Progenitor cell of endocrine pancreas (in vitro differentiated cells): Measurements from ENCODE around the gene NT5C2. TPM values are rescaled to one million over a fixed set of nuclear protein-coding genes. Genes with fewer than 3 reads are reported as not detected.
"Not testable (repeated sequence)": the region's sequence is repeated elsewhere in the genome, so short reads cannot be mapped to it uniquely, and the experiment has no call there.

Experiments used
- DNase-seq: peaks from one replicate; pipeline ENCODE4 v3.0.0; 2021; ENCODE audit warnings: low spot score; ENCODE audit not compliant: unreplicated experiment
- H3K27ac Mint-ChIP-seq: 2 replicates; pipeline ENCODE4 v1.8.0; 2021; ENCODE audit warnings: mild to moderate bottlenecking, moderate library complexity, mixed read lengths
- H3K27me3 Mint-ChIP-seq: 2 replicates; pipeline ENCODE4 v1.8.0; 2021; ENCODE audit warnings: mixed read lengths
- H3K36me3 Mint-ChIP-seq: 2 replicates; pipeline ENCODE4 v1.8.0; 2022; ENCODE audit warnings: mixed read lengths; ENCODE audit not compliant: insufficient read depth
- H3K4me1 Mint-ChIP-seq: 2 replicates; pipeline ENCODE4 v1.8.0; 2021; ENCODE audit warnings: low read depth, mixed read lengths
- H3K4me3 Mint-ChIP-seq: 2 replicates; pipeline ENCODE4 v1.8.0; 2021; ENCODE audit warnings: low read depth, mild to moderate bottlenecking, moderate library complexity, mixed read lengths
- H3K9me3 Mint-ChIP-seq: 2 replicates; pipeline ENCODE4 v1.8.0; 2021; ENCODE audit warnings: low read depth, mixed read lengths
- total RNA-seq: library from RNA; stranded (reverse); gene quantifications from 2 replicates; pipeline ENCODE4 v1.2.1, GENCODE V29; 2021
- TF ChIP-seq, protein P1 (sequence below): fragments of 200-600 bp; sonication (generic); IDR thresholded peaks from one replicate; pipeline ENCODE4 v1.5.0; 2021; ENCODE audit warnings: antibody characterized with exemption, mild to moderate bottlenecking; ENCODE audit not compliant: unreplicated experiment

Gene NT5C2
- total RNA-seq, 1 donor from 2014 or later: 131 TPM

- H3K9me3 Mint-ChIP-seq: no peaks in the 10 kb centered on the region
- H3K27ac Mint-ChIP-seq: no peak overlapping the region
- DNase-seq: no peak
- TF ChIP-seq, protein P1, sequence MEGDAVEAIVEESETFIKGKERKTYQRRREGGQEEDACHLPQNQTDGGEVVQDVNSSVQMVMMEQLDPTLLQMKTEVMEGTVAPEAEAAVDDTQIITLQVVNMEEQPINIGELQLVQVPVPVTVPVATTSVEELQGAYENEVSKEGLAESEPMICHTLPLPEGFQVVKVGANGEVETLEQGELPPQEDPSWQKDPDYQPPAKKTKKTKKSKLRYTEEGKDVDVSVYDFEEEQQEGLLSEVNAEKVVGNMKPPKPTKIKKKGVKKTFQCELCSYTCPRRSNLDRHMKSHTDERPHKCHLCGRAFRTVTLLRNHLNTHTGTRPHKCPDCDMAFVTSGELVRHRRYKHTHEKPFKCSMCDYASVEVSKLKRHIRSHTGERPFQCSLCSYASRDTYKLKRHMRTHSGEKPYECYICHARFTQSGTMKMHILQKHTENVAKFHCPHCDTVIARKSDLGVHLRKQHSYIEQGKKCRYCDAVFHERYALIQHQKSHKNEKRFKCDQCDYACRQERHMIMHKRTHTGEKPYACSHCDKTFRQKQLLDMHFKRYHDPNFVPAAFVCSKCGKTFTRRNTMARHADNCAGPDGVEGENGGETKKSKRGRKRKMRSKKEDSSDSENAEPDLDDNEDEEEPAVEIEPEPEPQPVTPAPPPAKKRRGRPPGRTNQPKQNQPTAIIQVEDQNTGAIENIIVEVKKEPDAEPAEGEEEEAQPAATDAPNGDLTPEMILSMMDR: no peak
- peaks cover 14% of the 10 kb centered on the region for H3K4me1 Mint-ChIP-seq
- H3K36me3 Mint-ChIP-seq: no peaks in the 10 kb centered on the region
- H3K27me3 Mint-ChIP-seq: no peaks in the 10 kb centered on the region
- no peak overlapping the region for H3K4me3 Mint-ChIP-seq
Observed at GRCh38 chr10:103232772-103233488, 39.9 kb upstream of the NT5C2 start.

DNA sequence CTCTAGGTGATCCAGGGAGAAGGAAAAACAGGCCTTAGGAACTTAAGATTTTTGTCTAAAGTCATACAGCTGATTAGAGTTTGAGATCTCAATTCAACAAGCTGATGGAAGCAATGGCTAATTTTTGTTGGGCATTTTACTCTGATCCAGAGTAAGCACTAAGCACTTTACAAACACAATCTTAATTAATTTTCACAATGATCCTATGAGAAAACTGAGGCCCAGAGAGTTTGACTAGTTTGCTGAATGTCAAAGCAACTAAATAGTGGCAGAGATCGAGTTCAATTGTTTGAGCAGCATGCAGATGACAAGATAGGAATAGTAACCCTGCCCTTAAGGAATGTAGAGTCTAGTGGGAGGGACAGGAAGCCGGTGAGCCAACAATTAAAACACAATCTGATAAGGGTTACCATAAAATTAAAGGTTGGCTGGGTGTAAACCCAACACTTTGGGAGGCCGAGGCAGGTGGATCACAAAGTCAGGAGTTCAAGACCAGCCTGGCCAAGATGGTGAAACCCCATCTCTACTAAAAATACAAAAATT lies 39.1 kb upstream of the NT5C2 start:
- Mint-ChIP-seq H3K9me3 (no peaks in the 10 kb centered on the region), H3K4me3 (no peak overlapping the region), H3K4me1 (peaks cover 14% of the 10 kb centered on the region), H3K27ac (peak overlapping the region; percentile 98), H3K27me3 (no peaks in the 10 kb centered on the region), H3K36me3 (no peaks in the 10 kb centered on the region)
- no peak for DNase-seq
- TF ChIP-seq, protein P1: no peak

GRCh38 chr10:103231047-103231551 lies 38.0 kb upstream of the NT5C2 start:
- H3K27ac Mint-ChIP-seq: peak overlapping the region; percentile 98
- no peaks in the 10 kb centered on the region for H3K27me3 Mint-ChIP-seq
- H3K4me3 Mint-ChIP-seq: no peak overlapping the region
- H3K36me3 Mint-ChIP-seq: no peaks in the 10 kb centered on the region
- TF ChIP-seq, protein P1: no peak
- peaks cover 14% of the 10 kb centered on the region for H3K4me1 Mint-ChIP-seq
- H3K9me3 Mint-ChIP-seq: no peaks in the 10 kb centered on the region
- no peak for DNase-seq

DNA sequence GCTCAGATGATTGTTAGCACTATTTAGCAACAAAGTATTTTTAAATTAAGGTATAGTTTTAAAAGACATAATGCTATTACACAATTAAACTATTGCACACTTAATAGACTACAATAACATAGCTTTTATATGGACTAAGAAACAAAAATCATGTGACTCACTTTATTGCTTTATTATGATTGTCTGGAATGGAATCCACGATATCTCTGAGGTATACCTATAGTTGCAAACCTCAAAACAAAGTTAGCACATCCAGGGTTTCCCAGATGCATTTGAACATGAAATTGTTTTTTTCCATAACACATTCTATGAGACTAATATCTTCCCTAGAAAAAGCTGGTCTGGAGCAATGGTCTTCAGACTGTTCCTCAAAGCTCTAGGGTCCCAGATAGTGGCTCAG lies 34.3 kb upstream of the NT5C2 start:
- Mint-ChIP-seq H3K4me1 (peaks cover 11% of the 10 kb centered on the region), H3K9me3 (peaks cover 11% of the 10 kb centered on the region), H3K27me3 (no peaks in the 10 kb centered on the region), H3K27ac (no peak overlapping the region), H3K4me3 (no peak overlapping the region), H3K36me3 (peaks cover 8% of the 10 kb centered on the region)
- no peak for DNase-seq
- TF ChIP-seq, protein P1: no peak

- TF ChIP-seq, protein P1: no peak
- peaks cover 15% of the 10 kb centered on the region for H3K9me3 Mint-ChIP-seq
- no peak overlapping the region for H3K4me3 Mint-ChIP-seq
- H3K27ac Mint-ChIP-seq: peak overlapping the region; percentile 60
- H3K36me3 Mint-ChIP-seq: peaks cover 10% of the 10 kb centered on the region
- H3K4me1 Mint-ChIP-seq: peaks cover 3% of the 10 kb centered on the region
- no peak for DNase-seq
- no peaks in the 10 kb centered on the region for H3K27me3 Mint-ChIP-seq
Observed at GRCh38 chr10:103225939-103226338, 32.9 kb upstream of the NT5C2 start.

GRCh38 chr10:103224721-103225120 lies 31.6 kb upstream of the NT5C2 start:
- not testable (repeated sequence) for H3K4me1 Mint-ChIP-seq, H3K4me3 Mint-ChIP-seq, H3K27me3 Mint-ChIP-seq, DNase-seq, H3K27ac Mint-ChIP-seq
- Mint-ChIP-seq H3K9me3 (peaks cover 15% of the 10 kb centered on the region), H3K36me3 (peaks cover 10% of the 10 kb centered on the region)
